GM21529 (cell line): ENCODE data around the gene DNAH11.
"Not testable (repeated sequence)": the region's sequence is repeated elsewhere in the genome, so short reads cannot be mapped to it uniquely, and the experiment has no call there.

ENCODE experiments used
- ATAC-seq: cut with Tn5 transposase; IDR thresholded peaks from one replicate; pipeline ENCODE4 v1.9.1; 2021; ENCODE audit not compliant: unreplicated experiment

Gene DNAH11

GRCh38 chr7:21708096-21708495 is 165.3 kb downstream of the DNAH11 start:
- no peak for ATAC-seq

- no peak for ATAC-seq
These were observed 174.5 kb downstream of the DNAH11 start for GRCh38 chr7:21717323-21717722.

GRCh38 chr7:21718391-21718790 is 175.6 kb downstream of the DNAH11 start:
- ATAC-seq, result no peak

GRCh38 chr7:21719846-21720245 is 177.0 kb downstream of the DNAH11 start:
- no peak for ATAC-seq

- ATAC-seq, result no peak
These were observed 179.5 kb downstream of the DNAH11 start for GRCh38 chr7:21722371-21722770.

- ATAC-seq, result no peak
These were observed 181.7 kb downstream of the DNAH11 start for GRCh38 chr7:21724562-21724961.

GRCh38 chr7:21730399-21730798 is 187.6 kb downstream of the DNAH11 start:
- ATAC-seq, result no peak

- ATAC-seq, result no peak
These were observed 189.1 kb downstream of the DNAH11 start for GRCh38 chr7:21731977-21732376.

GRCh38 chr7:21732956-21733355 is 190.1 kb downstream of the DNAH11 start:
- ATAC-seq, result not testable (repeated sequence)

- ATAC-seq, result no peak
These were observed 191.0 kb downstream of the DNAH11 start for GRCh38 chr7:21733837-21734236.

GRCh38 chr7:21743493-21743892 is 200.7 kb downstream of the DNAH11 start:
- ATAC-seq, result no peak

GRCh38 chr7:21746949-21747348 is 204.1 kb downstream of the DNAH11 start:
- no peak for ATAC-seq

- ATAC-seq, result no peak
These were observed 205.0 kb downstream of the DNAH11 start for GRCh38 chr7:21747806-21748205.

GRCh38 chr7:21749378-21749777 is 206.5 kb downstream of the DNAH11 start:
- no peak for ATAC-seq

- ATAC-seq, result no peak
These were observed 210.2 kb downstream of the DNAH11 start for GRCh38 chr7:21753071-21753470.

- ATAC-seq, result no peak
These were observed 212.1 kb downstream of the DNAH11 start for GRCh38 chr7:21754963-21755362.

- ATAC-seq, result no peak
These were observed 214.9 kb downstream of the DNAH11 start for GRCh38 chr7:21757537-21758282.

GRCh38 chr7:21758286-21758685 is 215.4 kb downstream of the DNAH11 start:
- ATAC-seq, result no peak

- ATAC-seq, result no peak
These were observed 219.6 kb downstream of the DNAH11 start for GRCh38 chr7:21762469-21762868.

- no peak for ATAC-seq
These were observed 221.0 kb downstream of the DNAH11 start for GRCh38 chr7:21763818-21764217.

- ATAC-seq, result no peak
These were observed 223.4 kb downstream of the DNAH11 start for GRCh38 chr7:21766218-21766617.

GRCh38 chr7:21767300-21767900 is 224.6 kb downstream of the DNAH11 start:
- peak; percentile 83 for ATAC-seq

GRCh38 chr7:21768279-21768678 is 225.4 kb downstream of the DNAH11 start:
- ATAC-seq, result no peak
